Endothelial cell of umbilical vein (primary cell): ENCODE measurements around the gene ATPAF1. TPM values are rescaled to one million over a fixed set of nuclear protein-coding genes. Genes with fewer than 3 reads are reported as not detected.
A peak's percentile ranks its signal among the peaks of the same experiment; 100 is the strongest.

ENCODE experiments used
- BruUV-seq: library from RNA; stranded (reverse); fragments of 400-500 nt; replicated peaks from 2 replicates; lab custom pipeline; 2021; lab: Mats Ljungman, UMichigan
- CTCF ChIA-PET: fragments of 300-600, 350-600 bp; sonication (Branson Sonifier 250); formaldehyde crosslinking; loops from one replicate; lab custom pipeline; 2021; ENCODE audit warnings: antibody characterized with exemption, inconsistent platforms; lab: Charles Lee
- POLR2A ChIA-PET: fragments of 300-600, 350-600 bp; sonication (Branson Sonifier 250); formaldehyde crosslinking; loops from one replicate; lab custom pipeline; 2021; ENCODE audit warnings: antibody characterized with exemption, inconsistent platforms; lab: Charles Lee
- DNase-seq: peaks from one replicate; pipeline ENCODE4 v3.0.0-alpha.2; 2011; ENCODE audit warnings: low read depth, low spot score
- FAIRE-seq: peaks from 2 replicates; lab custom pipeline; 2011; peaks lifted over from hg19 to GRCh38; lab: Jason Lieb, UNC
- H2AFZ ChIP-seq: 2 replicates; pipeline ENCODE4 v1.6.0; 2012; ENCODE audit warnings: low read depth, low read length, control low read depth, inconsistent platforms
- H3K27ac ChIP-seq: 2 replicates; pipeline ENCODE4 v1.5.1; 2011; ENCODE audit warnings: low read depth, mild to moderate bottlenecking, control low read depth, low read length, moderate library complexity; ENCODE audit not compliant: insufficient read depth
- H3K27me3 ChIP-seq, 2 experiments: 2 replicates each; pipeline versions ENCODE4 v1.6.0 to v1.6.1; 2011; ENCODE audit warnings: low read length in 2 of 2, mixed read lengths in 1 of 2; ENCODE audit not compliant: control insufficient read depth in 2 of 2, insufficient read depth in 2 of 2
- H3K36me3 ChIP-seq, 2 experiments: 2 replicates in 1 of 2; 3 replicates in 1 of 2; pipeline ENCODE4 v1.5.1; 2011; ENCODE audit warnings: low read length in 2 of 2, mild to moderate bottlenecking in 1 of 2, moderate library complexity in 1 of 2; ENCODE audit not compliant: control insufficient read depth in 2 of 2, insufficient read depth in 2 of 2; ENCODE audit errors: extremely low read depth in 1 of 2
- H3K4me1 ChIP-seq: 3 replicates; pipeline ENCODE4 v1.5.1; 2011; ENCODE audit warnings: mild to moderate bottlenecking, low read length; ENCODE audit not compliant: control insufficient read depth, insufficient read depth; ENCODE audit errors: extremely low read depth
- H3K4me2 ChIP-seq: 2 replicates; pipeline ENCODE4 v1.6.1; 2011; ENCODE audit warnings: low read length, control low read depth, mixed read lengths; ENCODE audit not compliant: insufficient read depth
- H3K4me3 ChIP-seq, 3 experiments: fragments of 200-600 bp in 1 of 3; sonication (generic), shearing (Covaris generic) in 1 of 3; replicated peaks in 1 of 3; 2 replicates each; pipeline ENCODE4 v1.5.1; 2011 to 2016; ENCODE audit warnings: control low read depth in 3 of 3, low read length in 3 of 3, mild to moderate bottlenecking in 2 of 3, inconsistent platforms in 1 of 3, low read depth in 1 of 3, moderate library complexity in 1 of 3; ENCODE audit not compliant: insufficient read depth in 1 of 3
- H3K79me2 ChIP-seq: 2 replicates; pipeline ENCODE4 v1.6.0; 2012; ENCODE audit warnings: low read length, inconsistent platforms; ENCODE audit not compliant: control insufficient read depth, insufficient read depth
- H3K9ac ChIP-seq: replicated peaks from 2 replicates; pipeline ENCODE3; 2011; ENCODE audit warnings: low read length, control low read depth; ENCODE audit not compliant: insufficient read depth; ENCODE audit errors: extremely low read depth
- H3K9me1 ChIP-seq: replicated peaks from 3 replicates; pipeline ENCODE4 v1.6.0; 2011; ENCODE audit warnings: mild to moderate bottlenecking, low read length; ENCODE audit not compliant: control insufficient read depth, insufficient read depth; ENCODE audit errors: extremely low read depth
- H3K9me3 ChIP-seq: replicated peaks from 2 replicates; pipeline ENCODE4 v1.5.1; 2012; ENCODE audit warnings: low read length, inconsistent platforms; ENCODE audit not compliant: control insufficient read depth, insufficient read depth
- H4K20me1 ChIP-seq: replicated peaks from 2 replicates; pipeline ENCODE3; 2011; ENCODE audit warnings: mild to moderate bottlenecking, low read length; ENCODE audit not compliant: control insufficient read depth, insufficient read depth; ENCODE audit errors: extremely low read depth
- FOS ChIP-seq: IDR thresholded peaks from 2 replicates; pipeline ENCODE4 v1.6.1; 2011; ENCODE audit warnings: mild to moderate bottlenecking, low read length, moderate library complexity, borderline replicate concordance; ENCODE audit not compliant: insufficient read depth
- GATA2 ChIP-seq: IDR thresholded peaks from 2 replicates; pipeline ENCODE4 v1.7.0; 2011; ENCODE audit warnings: low read depth, mild to moderate bottlenecking, moderate library complexity, mixed read lengths, low read length; ENCODE audit not compliant: insufficient read length, insufficient read depth
- JUN ChIP-seq: IDR thresholded peaks from 2 replicates; pipeline ENCODE4 v1.6.1; 2011; ENCODE audit warnings: borderline replicate concordance, low read depth; ENCODE audit not compliant: insufficient read length, insufficient read depth
- MAX ChIP-seq: IDR thresholded peaks from 2 replicates; pipeline ENCODE4 v1.6.1; 2011; ENCODE audit not compliant: insufficient read depth, insufficient read length
- MYC ChIP-seq: IDR thresholded peaks from one replicate; pipeline ENCODE4 v1.6.1; 2011; ENCODE audit warnings: mild to moderate bottlenecking, low read depth, low read length
- POLR2A ChIP-seq: IDR thresholded peaks from 2 replicates; pipeline ENCODE4 v1.6.1; 2012; ENCODE audit warnings: low read depth, mild to moderate bottlenecking, control low read depth, low read length
- POLR2AphosphoS5 ChIP-seq: IDR thresholded peaks from 2 replicates; pipeline ENCODE4 v1.6.1; 2012; ENCODE audit warnings: low read depth, mild to moderate bottlenecking, control low read depth, low read length, moderate library complexity; ENCODE audit not compliant: insufficient read depth
- dilution Hi-C: fragments of 300-500 bp; cut with MboI; formaldehyde crosslinking; loops from one replicate; pipeline ENCODE4 v1.15.0; 2019; ENCODE audit warnings: low sequenced_read_pairs; ENCODE audit not compliant: extremely low pct_ligation_motif_present
- intact Hi-C: fragments of 100-400 bp; cut with micrococcal nuclease; formaldehyde crosslinking; loops from one replicate; pipeline ENCODE4 v1.10.0; 2022
- polyA plus RNA-seq, 4 experiments: library from polyadenylated mRNA; depleted of rRNA in 3 of 4; stranded (reverse) in 3 of 4; unstranded in 1 of 4; fragments of >200 nt; gene quantifications; 2 replicates each; pipeline versions ENCODE4 v1.2.1 to v1.2.3, GENCODE V29; 2011 to 2012; ENCODE audit warnings: missing spikeins in 1 of 4
- total RNA-seq: library from RNA; stranded (reverse); gene quantifications from 2 replicates; pipeline ENCODE4 v1.2.3, GENCODE V29; 2021

ATPAF1 gene
- total and polyA plus RNA-seq, 2 donors (not counting 3 experiments of a cell fraction or from before 2014, with no cell fraction given): 28.3 to 29.6 TPM

GRCh38 chr1:46675549-46676314 is 7.6 kb upstream of the ATPAF1 start:
- CTCF ChIA-PET: interaction anchor here (1.1 to 3.6 kb wide), 3 partner anchors 9 to 49 kb away, joined by 3 to 12 read pairs (median 7); no protein-coding TSS in a partner anchor
- no peak for FAIRE-seq

GRCh38 chr1:46673749-46674182 is 5.6 kb upstream of the ATPAF1 start:
- DNase-seq (peak; percentile 46), FAIRE-seq (peak; percentile 67)
- intact Hi-C loops (no loop called here), dilution Hi-C loops (no loop called here)
- no peak overlapping the region for H3K9ac ChIP-seq
- TF ChIP-seq POLR2AphosphoS5: no peak
- TF ChIP-seq JUN: peak; percentile 56
- TF ChIP-seq FOS: peak; percentile 55
- H3K36me3 ChIP-seq: peaks cover 0 to 11% of the 10 kb centered on the region in 2 experiments
- no peaks in the 10 kb centered on the region for H3K27me3 ChIP-seq
- no peak overlapping the region for H2AFZ ChIP-seq
- H3K9me3 ChIP-seq: no peaks in the 10 kb centered on the region
- POLR2A ChIA-PET: interaction anchor here (0.6 kb wide), 1 partner anchor 23 kb away, joined by 4 read pairs; no protein-coding TSS in a partner anchor
- CTCF ChIA-PET: interaction anchor here (1.9 to 3.6 kb wide), 2 partner anchors 11 to 51 kb away, joined by 7 to 12 read pairs; no protein-coding TSS in a partner anchor
- H3K9me1 ChIP-seq: no peaks in the 10 kb centered on the region
- no TSS peak for BruUV-seq
- H3K27ac ChIP-seq: no peak overlapping the region
- no peak overlapping the region for H3K4me3 ChIP-seq
- no peaks in the 10 kb centered on the region for H4K20me1 ChIP-seq
- H3K79me2 ChIP-seq: no peaks in the 10 kb centered on the region
- H3K4me2 ChIP-seq: no peak overlapping the region
- peaks cover 2% of the 10 kb centered on the region for H3K4me1 ChIP-seq

More at GRCh38 chr1:46675549-46676314, 7.6 kb upstream of the ATPAF1 start:
- Histone ChIP-seq H3K36me3 (peaks cover 0 to 16% of the 10 kb centered on the region in 2 experiments), H3K9me1 (no peaks in the 10 kb centered on the region), H2AFZ (no peak overlapping the region), H3K9me3 (no peaks in the 10 kb centered on the region), H3K4me3 (no peak overlapping the region), H3K27me3 (no peaks in the 10 kb centered on the region), H4K20me1 (no peaks in the 10 kb centered on the region), H3K4me1 (peaks cover 2% of the 10 kb centered on the region), H3K27ac (no peak overlapping the region), H3K79me2 (no peaks in the 10 kb centered on the region), H3K9ac (no peak overlapping the region), H3K4me2 (no peak overlapping the region)
- BruUV-seq: no TSS peak
- TF ChIP-seq FOS (no peak), JUN (no peak), MAX (no peak), GATA2 (no peak), POLR2A (no peak), POLR2AphosphoS5 (no peak), MYC (no peak)
- no peak for DNase-seq
- intact Hi-C loops: no loop called here
- POLR2A ChIA-PET: no interaction called here
- dilution Hi-C loops: no loop called here
